ENCODE measurements around the gene CRY1.
A peak's percentile ranks its signal among the peaks of the same experiment; 100 is the strongest.
"Not testable (repeated sequence)": the region's sequence is repeated elsewhere in the genome, so short reads cannot be mapped to it uniquely, and the experiment has no call there.

The CRY1 gene

GRCh38 chr12:107064243-107064642 lies 29.1 kb downstream of the CRY1 start:
- no peak for DNase-seq (ENCODE audit: low read depth)

GRCh38 chr12:107058190-107058589 lies 35.2 kb downstream of the CRY1 start:
- no peak for DNase-seq (ENCODE audit: low read depth)

- peak; percentile 77 for DNase-seq (ENCODE audit: low read depth)
Measured at GRCh38 chr12:107057071-107057834, 36.1 kb downstream of the CRY1 start.

- no peak for DNase-seq (ENCODE audit: low read depth)
Measured at GRCh38 chr12:107053709-107054108, 39.6 kb downstream of the CRY1 start.

GRCh38 chr12:107045186-107045585 lies 48.2 kb downstream of the CRY1 start:
- DNase-seq (ENCODE audit: low read depth) = no peak

- no peak for DNase-seq (ENCODE audit: low read depth)
Measured at GRCh38 chr12:107042801-107043200, 50.5 kb downstream of the CRY1 start.

GRCh38 chr12:107035733-107036132 lies 57.6 kb downstream of the CRY1 start:
- no peak for DNase-seq (ENCODE audit: low read depth)

GRCh38 chr12:107033758-107034739 lies 59.3 kb downstream of the CRY1 start:
- DNase-seq (ENCODE audit: low read depth) = no peak

- no peak for DNase-seq (ENCODE audit: low read depth)
Measured at GRCh38 chr12:107032266-107032665, 61.1 kb downstream of the CRY1 start.

- DNase-seq (ENCODE audit: low read depth) = no peak
Measured at GRCh38 chr12:107031061-107031460, 62.3 kb downstream of the CRY1 start.

GRCh38 chr12:107029081-107029480 lies 64.3 kb downstream of the CRY1 start:
- DNase-seq (ENCODE audit: low read depth) = no peak

- peak; percentile 93 for DNase-seq (ENCODE audit: low read depth)
Measured at GRCh38 chr12:107027636-107028053, 65.7 kb downstream of the CRY1 start.

GRCh38 chr12:107026806-107027635 lies 66.3 kb downstream of the CRY1 start:
- DNase-seq (ENCODE audit: low read depth) = no peak

GRCh38 chr12:107026356-107026755 lies 67.0 kb downstream of the CRY1 start:
- not testable (repeated sequence) for DNase-seq (ENCODE audit: low read depth)

- peak; percentile 10 for DNase-seq (ENCODE audit: low read depth)
Measured at GRCh38 chr12:107025671-107026070, 67.7 kb downstream of the CRY1 start.

- no peak for DNase-seq (ENCODE audit: low read depth)
Measured at GRCh38 chr12:107019546-107019945, 73.8 kb downstream of the CRY1 start.

GRCh38 chr12:107017042-107017441 lies 76.3 kb downstream of the CRY1 start:
- no peak for DNase-seq (ENCODE audit: low read depth)

- DNase-seq (ENCODE audit: low read depth) = no peak
Measured at GRCh38 chr12:107014055-107014454, 79.3 kb downstream of the CRY1 start.

- DNase-seq (ENCODE audit: low read depth) = no peak
Measured at GRCh38 chr12:107012736-107013425, 80.5 kb downstream of the CRY1 start.

GRCh38 chr12:107011519-107011918 lies 81.8 kb downstream of the CRY1 start:
- no peak for DNase-seq (ENCODE audit: low read depth)

GRCh38 chr12:107007411-107007810 lies 85.9 kb downstream of the CRY1 start:
- no peak for DNase-seq (ENCODE audit: low read depth)
